A549 (cell line): Measurements from ENCODE around the gene CNTNAP2. TPM values are rescaled to one million over a fixed set of nuclear protein-coding genes. Genes with fewer than 3 reads are reported as not detected.

Experiments used
- ATAC-seq, 2 experiments: fragments of 200-7000 bp in 1 of 2; fragments of >200 bp in 1 of 2; cut with Nextera tagmentation in 1 of 2; cut with Tn5 transposase in 1 of 2; 3 replicates each; pipeline versions ENCODE4 v1.8.0 to v1.9.1; 2018 to 2020; ENCODE audit warnings: mild to moderate bottlenecking in 1 of 2, moderate library complexity in 1 of 2
- CTCF ChIA-PET: fragments of 300-600 bp; sonication (Branson Sonifier 250); formaldehyde crosslinking; extraction: SDS; loops from one replicate; lab custom pipeline; 2021; ENCODE audit warnings: antibody characterized with exemption, inconsistent platforms; lab: Yijun Ruan, JAX
- POLR2A ChIA-PET: fragments of 350-600 bp; formaldehyde crosslinking; extraction: SDS; loops from one replicate; lab custom pipeline; 2021; ENCODE audit warnings: antibody characterized with exemption, inconsistent platforms; lab: Yijun Ruan, JAX
- DNase-seq, 2 experiments: peaks; one replicate each; pipeline versions ENCODE4 v3.0.0 to v3.0.0-alpha.2; 2011 to 2016; ENCODE audit warnings: low read depth in 1 of 2, low spot score in 1 of 2
- FAIRE-seq: peaks from 2 replicates; lab custom pipeline; 2011; peaks lifted over from hg19 to GRCh38; lab: Jason Lieb, UNC
- H3K27ac ChIP-seq, 2 experiments: fragments of >200 bp; sonication (Bioruptor Twin); formaldehyde crosslinking; 3 replicates each; pipeline ENCODE4 v1.5.1; 2016 to 2017
- H3K4me1 ChIP-seq: fragments of >200 bp; sonication (Bioruptor Twin); formaldehyde crosslinking; 3 replicates; pipeline ENCODE4 v1.6.1; 2016
- H3K4me2 ChIP-seq: fragments of >200 bp; sonication (Bioruptor Twin); formaldehyde crosslinking; 3 replicates; pipeline ENCODE4 v1.6.1; 2016
- H3K4me3 ChIP-seq: fragments of >200 bp; sonication (Bioruptor Twin); formaldehyde crosslinking; 3 replicates; pipeline ENCODE4 v1.5.1; 2016
- H3K9me3 ChIP-seq: fragments of >200 bp; sonication (Bioruptor Twin); formaldehyde crosslinking; 3 replicates; pipeline ENCODE4 v1.6.1; 2016
- ATOH8 ChIP-seq: fragments of 250-450 bp; sonication (Bioruptor Pico); IDR thresholded peaks from 2 replicates; pipeline ENCODE4 v1.5.0; 2020; ENCODE audit warnings: low read depth, mild to moderate bottlenecking, moderate library complexity
- BCL3 ChIP-seq: fragments of >200 bp; sonication (Bioruptor Twin); formaldehyde crosslinking; IDR thresholded peaks from 3 replicates; pipeline ENCODE4 v1.6.1; 2016
- BHLHE40 ChIP-seq: IDR thresholded peaks from 2 replicates; pipeline ENCODE4 v1.6.1; 2012; ENCODE audit warnings: low read depth, low read length, inconsistent platforms
- CBX8 ChIP-seq: fragments of 200-600 bp; sonication (generic); IDR thresholded peaks from 2 replicates; pipeline ENCODE4 v1.6.1; 2016
- CEBPB ChIP-seq, 2 experiments: fragments of >200 bp in 1 of 2; sonication (Bioruptor Twin) in 1 of 2; formaldehyde crosslinking in 1 of 2; IDR thresholded peaks; 2 replicates each; pipeline ENCODE4 v1.6.1; 2012 to 2016
- CTCF ChIP-seq: fragments of >200 bp; sonication (Bioruptor Twin); formaldehyde crosslinking; IDR thresholded peaks from 3 replicates; pipeline ENCODE4 v1.5.1; 2016
- ELK1 ChIP-seq: fragments of 150-350 bp; IDR thresholded peaks from 2 replicates; pipeline ENCODE4 v1.6.1; 2014; ENCODE audit warnings: low read depth, mild to moderate bottlenecking, low read length
- FOXS1 ChIP-seq: fragments of 250-450 bp; sonication (Bioruptor Pico); IDR thresholded peaks from 2 replicates; pipeline ENCODE4 v1.5.0; 2020; ENCODE audit warnings: mild to moderate bottlenecking, moderate library complexity
- HEYL ChIP-seq: fragments of 250-450 bp; sonication (Bioruptor Pico); IDR thresholded peaks from 2 replicates; pipeline ENCODE4 v1.8.0; 2021; ENCODE audit warnings: mild to moderate bottlenecking, moderate library complexity
- JUNB ChIP-seq: fragments of >200 bp; sonication (Bioruptor Twin); formaldehyde crosslinking; IDR thresholded peaks from 2 replicates; pipeline ENCODE4 v1.6.1; 2016
- MAFK ChIP-seq: fragments of 450-650 bp; IDR thresholded peaks from 2 replicates; pipeline ENCODE4 v1.6.1; 2014; ENCODE audit not compliant: partially characterized antibody
- MAZ ChIP-seq: fragments of 150-350 bp; IDR thresholded peaks from 2 replicates; pipeline ENCODE4 v1.6.1; 2014; ENCODE audit warnings: antibody characterized with exemption, low read depth, low read length, borderline replicate concordance
- NPAS2 ChIP-seq: fragments of 250-450 bp; sonication (Bioruptor Pico); IDR thresholded peaks from 2 replicates; pipeline ENCODE4 v1.8.0; 2022; ENCODE audit warnings: mild to moderate bottlenecking, moderate library complexity, borderline replicate concordance
- NR3C1 ChIP-seq: fragments of >200 bp; sonication (Bioruptor Twin); formaldehyde crosslinking; IDR thresholded peaks from 3 replicates; pipeline ENCODE4 v1.6.1; 2017
- PBX3 ChIP-seq: IDR thresholded peaks from 2 replicates; pipeline ENCODE4 v1.6.1; 2012
- SREBF2 ChIP-seq: fragments of 450-650 bp; IDR thresholded peaks from 2 replicates; pipeline ENCODE4 v1.6.1; 2014; ENCODE audit warnings: mild to moderate bottlenecking, moderate library complexity
- WGBS: methylation state at CpG from one replicate; pipeline ENCODE4 v1.1.6; 2017; ENCODE audit errors: missing lambda C conversion rate; 5-methylcytosine and 5-hydroxymethylcytosine counted together
- polyA plus RNA-seq, 4 experiments: library from polyadenylated mRNA; depleted of rRNA in 3 of 4; stranded (reverse); fragments of >200 nt; fragmentation: RNase III in 1 of 4; extraction: RNeasy Plus Mini Kit Qiagen cat#74134 plus additional on column Dnase treatment in 1 of 4; gene quantifications; 2 replicates in 3 of 4; 3 replicates in 1 of 4; pipeline ENCODE4 v1.2.3, GENCODE V29; 2011 to 2017
- TF ChIP-seq, protein P1 (sequence below): fragments of 200-600 bp; sonication (generic); IDR thresholded peaks from 2 replicates; pipeline ENCODE4 v1.6.1; 2016; ENCODE audit warnings: antibody characterized with exemption, mild to moderate bottlenecking, moderate library complexity

Gene CNTNAP2
- polyA plus RNA-seq, 2 of the 4 experiments (the other 2 are of a cell fraction), result 0.05 to 0.13 TPM

- ChIA-PET POLR2A (no interaction called here), CTCF (no interaction called here)
- Histone ChIP-seq H3K27ac (no peak overlapping the region), H3K9me3 (no peaks in the 10 kb centered on the region), H3K4me1 (no peaks in the 10 kb centered on the region), H3K4me2 (no peak overlapping the region), H3K4me3 (no peak overlapping the region)
- no peak for ATAC-seq
- DNase-seq, result no peak
- TF ChIP-seq FOXS1 (no peak), CBX8 (no peak), MAFK (peak; percentile 28), CTCF (no peak), CEBPB (IDR thresholded peaks at IDR 0.05) (no peak), NPAS2 (no peak)
- no peak for FAIRE-seq
These were observed 1277.7 kb downstream of the CNTNAP2 start for GRCh38 chr7:147394329-147394728.

GRCh38 chr7:147400221-147400689 is 1283.7 kb downstream of the CNTNAP2 start:
- POLR2A ChIA-PET, result no interaction called here
- H3K4me2 ChIP-seq, result no peak overlapping the region

More at GRCh38 chr7:147400221-147400689, 1283.7 kb downstream of the CNTNAP2 start:
- FAIRE-seq, result no peak
- no peak overlapping the region for H3K27ac ChIP-seq
- no peaks in the 10 kb centered on the region for H3K4me1 ChIP-seq
- TF ChIP-seq ELK1, result no peak
- TF ChIP-seq JUNB, result no peak
- no peak for TF ChIP-seq ATOH8 (CRISPR knock-in tag)
- TF ChIP-seq CEBPB (IDR thresholded peaks at IDR 0.05), result no peak
- no peak for TF ChIP-seq BCL3
- no peak for TF ChIP-seq PBX3
- TF ChIP-seq SREBF2, result no peak
- no peak for TF ChIP-seq NPAS2
- TF ChIP-seq, protein P1, sequence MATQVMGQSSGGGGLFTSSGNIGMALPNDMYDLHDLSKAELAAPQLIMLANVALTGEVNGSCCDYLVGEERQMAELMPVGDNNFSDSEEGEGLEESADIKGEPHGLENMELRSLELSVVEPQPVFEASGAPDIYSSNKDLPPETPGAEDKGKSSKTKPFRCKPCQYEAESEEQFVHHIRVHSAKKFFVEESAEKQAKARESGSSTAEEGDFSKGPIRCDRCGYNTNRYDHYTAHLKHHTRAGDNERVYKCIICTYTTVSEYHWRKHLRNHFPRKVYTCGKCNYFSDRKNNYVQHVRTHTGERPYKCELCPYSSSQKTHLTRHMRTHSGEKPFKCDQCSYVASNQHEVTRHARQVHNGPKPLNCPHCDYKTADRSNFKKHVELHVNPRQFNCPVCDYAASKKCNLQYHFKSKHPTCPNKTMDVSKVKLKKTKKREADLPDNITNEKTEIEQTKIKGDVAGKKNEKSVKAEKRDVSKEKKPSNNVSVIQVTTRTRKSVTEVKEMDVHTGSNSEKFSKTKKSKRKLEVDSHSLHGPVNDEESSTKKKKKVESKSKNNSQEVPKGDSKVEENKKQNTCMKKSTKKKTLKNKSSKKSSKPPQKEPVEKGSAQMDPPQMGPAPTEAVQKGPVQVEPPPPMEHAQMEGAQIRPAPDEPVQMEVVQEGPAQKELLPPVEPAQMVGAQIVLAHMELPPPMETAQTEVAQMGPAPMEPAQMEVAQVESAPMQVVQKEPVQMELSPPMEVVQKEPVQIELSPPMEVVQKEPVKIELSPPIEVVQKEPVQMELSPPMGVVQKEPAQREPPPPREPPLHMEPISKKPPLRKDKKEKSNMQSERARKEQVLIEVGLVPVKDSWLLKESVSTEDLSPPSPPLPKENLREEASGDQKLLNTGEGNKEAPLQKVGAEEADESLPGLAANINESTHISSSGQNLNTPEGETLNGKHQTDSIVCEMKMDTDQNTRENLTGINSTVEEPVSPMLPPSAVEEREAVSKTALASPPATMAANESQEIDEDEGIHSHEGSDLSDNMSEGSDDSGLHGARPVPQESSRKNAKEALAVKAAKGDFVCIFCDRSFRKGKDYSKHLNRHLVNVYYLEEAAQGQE, result no peak
- TF ChIP-seq NR3C1, result no peak
- no peak for TF ChIP-seq HEYL (CRISPR knock-in tag)
- no peak for TF ChIP-seq BHLHE40
- no peak for TF ChIP-seq MAZ
- no peak overlapping the region for H3K4me3 ChIP-seq
- no peak for DNase-seq
- no peak for ATAC-seq
- CTCF ChIA-PET, result no interaction called here
- H3K9me3 ChIP-seq, result peaks cover 6% of the 10 kb centered on the region; the same call in 1 of the 3 replicates
- WGBS, result 34% methylated on average over 3 of the region's 3 CpGs
